B cell (primary cell): ENCODE data around the gene RELCH. TPM values are rescaled to one million over a fixed set of nuclear protein-coding genes. Genes with fewer than 3 reads are reported as not detected.
A peak's percentile ranks its signal among the peaks of the same experiment; 100 is the strongest.

ENCODE experiments used
- ATAC-seq: fragments of 200-7000 bp; cut with Tn5 transposase; one replicate; pipeline ENCODE4 v1.10.0; 2021; ENCODE audit warnings: low read depth, mild to moderate bottlenecking, moderate number of reproducible peaks, moderate library complexity
- CTCF ChIA-PET: fragments of 350-600 bp; sonication (Branson Sonifier 250); formaldehyde crosslinking; loops from one replicate; lab custom pipeline; 2021; ENCODE audit warnings: antibody characterized with exemption, inconsistent platforms; lab: Charles Lee
- POLR2A ChIA-PET: fragments of 350-600 bp; sonication (Branson Sonifier 250); formaldehyde crosslinking; loops from one replicate; lab custom pipeline; 2021; ENCODE audit warnings: antibody characterized with exemption; lab: Charles Lee
- DNase-seq: peaks from one replicate; pipeline ENCODE4 v3.0.0; 2013
- H2AFZ ChIP-seq: 2 replicates; pipeline ENCODE4 v1.6.1; 2012; ENCODE audit warnings: mild to moderate bottlenecking, low read depth, low read length; ENCODE audit not compliant: insufficient read depth, poor library complexity, severe bottlenecking
- H3K27ac ChIP-seq, 2 donors: 1 replicate in 1 of 2; 2 replicates in 1 of 2; pipeline ENCODE4 v1.5.1; 2012 to 2013; ENCODE audit warnings: low read length in 2 of 2, mild to moderate bottlenecking in 2 of 2, moderate library complexity in 1 of 2
- H3K27me3 ChIP-seq, 4 experiments: fragments of 200-600 bp in 1 of 4; sonication (generic) in 1 of 4; replicated peaks in 1 of 4; 1 replicate in 2 of 4; 2 replicates in 2 of 4; pipeline versions ENCODE4 v1.6.1 to v1.7.0; 2013 to 2016; ENCODE audit warnings: low read length in 3 of 4, mild to moderate bottlenecking in 2 of 4, mixed read lengths in 1 of 4, moderate library complexity in 1 of 4; ENCODE audit not compliant: insufficient read depth in 4 of 4, control insufficient read depth in 3 of 4; ENCODE audit errors: control extremely low read depth in 1 of 4
- H3K36me3 ChIP-seq, 2 experiments: replicated peaks in 1 of 2; 1 replicate in 1 of 2; 2 replicates in 1 of 2; pipeline versions ENCODE4 v1.6.1 to v1.7.1; 2013; ENCODE audit warnings: low read length in 1 of 2; ENCODE audit not compliant: insufficient read depth in 2 of 2, control insufficient read depth in 1 of 2; ENCODE audit errors: control extremely low read depth in 1 of 2, extremely low read depth in 1 of 2
- H3K4me1 ChIP-seq, 2 donors: fragments of 200-600 bp in 1 of 2; sonication (generic) in 1 of 2; 1 replicate in 1 of 2; 2 replicates in 1 of 2; pipeline versions ENCODE4 v1.5.1 to v1.6.1; 2013 to 2017; ENCODE audit warnings: low read length in 2 of 2; ENCODE audit not compliant: control insufficient read depth in 2 of 2, insufficient read depth in 2 of 2
- H3K4me2 ChIP-seq: replicated peaks from 2 replicates; pipeline ENCODE3; 2012; ENCODE audit warnings: mild to moderate bottlenecking, low read depth, low read length; ENCODE audit not compliant: poor library complexity, severe bottlenecking
- H3K4me3 ChIP-seq, 5 experiments: fragments of 200-600 bp in 1 of 5; sonication (generic) in 1 of 5; 1 replicate in 3 of 5; 2 replicates in 2 of 5; pipeline versions ENCODE4 v1.5.1 to v1.7.0; 2011 to 2016; ENCODE audit warnings: low read length in 4 of 5, mild to moderate bottlenecking in 4 of 5, low read depth in 2 of 5, control low read depth in 1 of 5, moderate library complexity in 1 of 5; ENCODE audit not compliant: insufficient read depth in 1 of 5; ENCODE audit errors: control extremely low read depth in 1 of 5, extremely low read depth in 1 of 5
- H3K79me2 ChIP-seq: fragments of 200-600 bp; sonication (generic); one replicate; pipeline ENCODE4 v1.6.0; 2016; ENCODE audit warnings: low read length; ENCODE audit not compliant: control insufficient read depth, insufficient read depth
- H3K9ac ChIP-seq: fragments of 200-600 bp; sonication (generic); 2 replicates; pipeline ENCODE4 v1.6.1; 2017; ENCODE audit warnings: mild to moderate bottlenecking, low read length, moderate library complexity
- H3K9me3 ChIP-seq, 3 donors: one replicate each; pipeline versions ENCODE4 v1.6.1 to v1.7.1; 2013; ENCODE audit warnings: low read length in 2 of 3; ENCODE audit not compliant: control insufficient read depth in 2 of 3, insufficient read depth in 1 of 3; ENCODE audit errors: control extremely low read depth in 1 of 3
- H4K20me1 ChIP-seq: 2 replicates; pipeline ENCODE4 v1.6.0; 2012; ENCODE audit warnings: mild to moderate bottlenecking, low read length; ENCODE audit not compliant: insufficient read depth, control insufficient read depth, poor library complexity, severe bottlenecking
- H3K27ac Mint-ChIP-seq: one replicate; pipeline ENCODE4 v1.8.0; 2021; ENCODE audit warnings: mixed read lengths
- H3K27me3 Mint-ChIP-seq: one replicate; pipeline ENCODE4 v1.8.0; 2021; ENCODE audit warnings: mixed read lengths
- H3K4me1 Mint-ChIP-seq: one replicate; pipeline ENCODE4 v1.8.0; 2021; ENCODE audit warnings: mixed read lengths
- H3K4me3 Mint-ChIP-seq: one replicate; pipeline ENCODE4 v1.8.0; 2021; ENCODE audit warnings: mixed read lengths
- H3K9me3 Mint-ChIP-seq: one replicate; pipeline ENCODE4 v1.8.0; 2022; ENCODE audit warnings: mixed read lengths; ENCODE audit not compliant: insufficient read depth
- CTCF ChIP-seq: fragments of 200-600 bp; IDR thresholded peaks from one replicate; pipeline ENCODE4 v1.8.0; 2022; ENCODE audit warnings: antibody characterized with exemption, mild to moderate bottlenecking
- EZH2 ChIP-seq: IDR thresholded peaks from 2 replicates; pipeline ENCODE4 v1.6.1; 2012; ENCODE audit warnings: borderline replicate concordance, low read depth, mild to moderate bottlenecking, moderate library complexity, low read length; ENCODE audit not compliant: insufficient read depth, poor library complexity, severe bottlenecking
- WGBS: methylation state at CpG from one replicate; pipeline ENCODE4 v1.1.5; 2013; ENCODE audit warnings: missing lambda C conversion rate; ENCODE audit not compliant: insufficient coverage; 5-methylcytosine and 5-hydroxymethylcytosine counted together
- intact Hi-C: fragments of 100-400 bp; cut with micrococcal nuclease; formaldehyde crosslinking; loops from one replicate; pipeline ENCODE4 v1.10.0; 2022
- polyA plus RNA-seq: library from polyadenylated mRNA; depleted of rRNA; stranded (reverse); fragments of >200 nt; gene quantifications from 2 replicates; pipeline ENCODE4 v1.2.3, GENCODE V29; 2012
- total RNA-seq, 2 donors: library from RNA; stranded (reverse); fragments of 120-200 nt in 1 of 2; gene quantifications; 1 replicate in 1 of 2; 2 replicates in 1 of 2; pipeline versions ENCODE4 v1.2.3 to v1.2.4, GENCODE V29; 2013 to 2022

Gene RELCH
- total and polyA plus RNA-seq, 2 donors (not counting 1 experiment from before 2014, with no cell fraction given): 17.6 to 77.9 TPM

- Histone ChIP-seq H3K9ac (peak overlapping the region; percentile 92), H3K9me3 (no peaks in the 10 kb centered on the region), H3K4me3 (peak overlapping the region in 1 of 5 experiments; percentile 87), H3K79me2 (peaks cover 98% of the 10 kb centered on the region), H2AFZ (no peak overlapping the region), H3K36me3 (no peaks in the 10 kb centered on the region), H3K4me1 (peaks cover 30 to 41% of the 10 kb centered on the region in 2 donors), H3K27ac (peak overlapping the region in 1 of 2 donors; percentile 20), H3K27me3 (no peaks in the 10 kb centered on the region), H3K4me2 (peak overlapping the region; percentile 93), H4K20me1 (peaks cover 56% of the 10 kb centered on the region)
- intact Hi-C loops: loop anchor here (2.0 to 10.0 kb wide), 3 partner anchors 792 to 1178 kb away; partner anchors contain the start of gene KDSR
- ChIA-PET POLR2A (no interaction called here), CTCF (no interaction called here)
- peaks cover 80% of the 10 kb centered on the region for H3K4me1 Mint-ChIP-seq
- WGBS: no CpG with 5 or more reads among the region's 2 CpGs
- no peak overlapping the region for H3K27ac Mint-ChIP-seq
- no peaks in the 10 kb centered on the region for H3K27me3 Mint-ChIP-seq
- TF ChIP-seq EZH2: no peak
- TF ChIP-seq CTCF: no peak
- ATAC-seq: no peak
- peaks cover 3% of the 10 kb centered on the region for H3K9me3 Mint-ChIP-seq
- no peak for DNase-seq
- peak overlapping the region; percentile 98 for H3K4me3 Mint-ChIP-seq
Observed at GRCh38 chr18:62189208-62189607, 2.2 kb downstream of the RELCH start.

- TF ChIP-seq CTCF: no peak
- TF ChIP-seq EZH2: no peak
- Histone ChIP-seq H3K9me3 (no peaks in the 10 kb centered on the region), H3K4me3 (no peak overlapping the region), H3K36me3 (no peaks in the 10 kb centered on the region), H2AFZ (no peak overlapping the region), H3K27ac (no peak overlapping the region), H3K27me3 (no peaks in the 10 kb centered on the region), H3K4me1 (peaks cover 5 to 11% of the 10 kb centered on the region in 2 donors), H4K20me1 (peaks cover 74% of the 10 kb centered on the region), H3K79me2 (peaks cover 98% of the 10 kb centered on the region), H3K9ac (no peak overlapping the region), H3K4me2 (no peak overlapping the region)
- ChIA-PET POLR2A (no interaction called here), CTCF (no interaction called here)
- no peak overlapping the region for H3K27ac Mint-ChIP-seq
- no peak for ATAC-seq
- intact Hi-C loops: loop anchor here (5.0 kb wide), 1 partner anchor 41 kb away; no protein-coding TSS in a partner anchor
- H3K9me3 Mint-ChIP-seq: peaks cover 3% of the 10 kb centered on the region
- DNase-seq: no peak
- H3K4me3 Mint-ChIP-seq: no peak overlapping the region
- H3K4me1 Mint-ChIP-seq: peaks cover 73% of the 10 kb centered on the region
- H3K27me3 Mint-ChIP-seq: no peaks in the 10 kb centered on the region
- WGBS: 90% methylated on average over 2 of the region's 7 CpGs
Observed at GRCh38 chr18:62196079-62196478, 9.0 kb downstream of the RELCH start.
